ENCODE measurements around the gene SPPL2B. TPM values are rescaled to one million over a fixed set of nuclear protein-coding genes. Genes with fewer than 3 reads are reported as not detected.
A peak's percentile ranks its signal among the peaks of the same experiment; 100 is the strongest.

SPPL2B gene
- total and polyA plus RNA-seq, 9 of the 15 experiments (the other 6 are each of a cell fraction or from before 2014, with no cell fraction given), result 0.20 to 81.2 (median 15.1) TPM

DNA sequence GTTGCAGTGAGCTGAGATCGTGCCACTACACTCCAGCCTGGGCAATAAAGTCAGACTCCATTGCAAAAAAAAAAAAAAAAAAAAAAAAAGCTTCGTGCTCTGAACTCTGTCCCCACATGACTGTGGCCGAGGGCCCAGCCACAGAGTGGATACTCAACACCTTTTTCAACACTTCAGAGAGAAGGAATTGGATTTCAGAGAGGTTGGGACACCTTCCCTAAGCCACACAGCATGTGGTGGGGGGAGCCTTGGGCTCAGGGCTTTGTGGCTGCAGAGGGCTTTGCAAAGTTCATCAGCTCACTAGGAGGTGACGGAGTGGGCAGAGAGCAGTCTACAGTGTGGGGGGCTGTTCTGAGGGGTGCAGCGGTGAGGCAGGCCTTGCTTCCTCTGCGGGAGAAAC lies 9.6 kb upstream of the SPPL2B start:
- FAIRE-seq (no peak), ATAC-seq (no peak), DNase-seq (ENCODE audit: extremely low read depth in 1 of 4, low spot score in 3 of 4) (no peak)
- ChIA-PET POLR2A (interaction anchor here (0.7 to 4.2 kb wide), 4 partner anchors 9 to 134 kb away, joined by 3 to 13 read pairs (median 4); partner anchors contain the start of genes LSM7 and SPPL2B), CTCF (ENCODE audit: low intra/inter-chr PET ratio) (no interaction called here)
- peaks cover 22% of the 10 kb centered on the region; the same call in 1 of the 3 replicates for H3K36me3 ChIP-seq (ENCODE audit: control insufficient read depth, insufficient read depth, low read length)
- TF ChIP-seq TBP (optimal IDR thresholded peaks at IDR 0.05; ENCODE audit: low read depth, low read length) (no peak), BCOR (IDR thresholded peaks at IDR 0.05) (peak; percentile 95), DMBX1 (CRISPR knock-in tag; IDR thresholded peaks at IDR 0.05; ENCODE audit: borderline replicate concordance) (no peak), CTCF (IDR thresholded peaks at IDR 0.05 in 2 of 3, conservative IDR thresholded peaks at IDR 0.05 in 1 of 3; ENCODE audit: insufficient read depth in 2 of 3, low read depth in 1 of 3, low read length in 3 of 3) (no peak), HDAC2 (IDR thresholded peaks at IDR 0.05) (peak; percentile 41; the same call in 1 of the 2 replicates), CBX1 (IDR thresholded peaks at IDR 0.05; ENCODE audit: low read depth) (0 out of 2 replicates have a peak, but pooled peaks have one; percentile 28), ADNP (tag; IDR thresholded peaks at IDR 0.05) (no peak; the same call in 1 of the 2 replicates), KLF13 (tag; IDR thresholded peaks at IDR 0.05; ENCODE audit: borderline replicate concordance, low read depth) (no peak), KDM1A (IDR thresholded peaks at IDR 0.05) (peak; percentile 56 to 63; a peak in 3 of 4 replicates), FOXJ3 (CRISPR knock-in tag; IDR thresholded peaks at IDR 0.05) (no peak), ZC3H8 (IDR thresholded peaks at IDR 0.05) (no peak), RBM25 (IDR thresholded peaks at IDR 0.05; ENCODE audit: low read depth, low read length, severe bottlenecking) (peak; percentile 79), CREM (IDR thresholded peaks at IDR 0.05; ENCODE audit: low read depth) (no peak), SMARCA5 (IDR thresholded peaks at IDR 0.05) (peak; percentile 65; the same call in 1 of the 2 replicates), ZFP36 (IDR thresholded peaks at IDR 0.05; ENCODE audit: low read depth, low read length, partially characterized antibody) (peak; percentile 89)
- H3K9me3 ChIP-seq (replicated peaks; ENCODE audit: control insufficient read depth, insufficient read depth, low read depth, low read length), result peaks cover 12% of the 10 kb centered on the region
- H3K9me1 ChIP-seq (ENCODE audit: control insufficient read depth, insufficient read depth, low read length), result no peaks in the 10 kb centered on the region
- intact Hi-C loops (cut with micrococcal nuclease) (loop anchor here (5.0 kb wide), 1 partner anchor 42 kb away; no protein-coding TSS in a partner anchor), in situ Hi-C loops (cut with MboI) (loop anchor here (5.0 to 10.0 kb wide), 2 partner anchors 84 to 162 kb away; partner anchors contain the start of genes PLEKHJ1 and SF3A2)
- 0 out of 4 replicates have a peak overlapping the region, but pooled peaks of 1 of the 2 experiments have one; percentile 0 for H3K9ac ChIP-seq (ENCODE audit: insufficient read depth in 1 of 2, low read depth in 2 of 2, low read length in 2 of 2)
- no peaks in the 10 kb centered on the region for H3K79me2 ChIP-seq (ENCODE audit: control insufficient read depth, insufficient read depth, low read length)
- H3K4me3 ChIP-seq, result no peak overlapping the region
- H4K20me1 ChIP-seq (replicated peaks; ENCODE audit: control insufficient read depth, insufficient read depth, low read length), result no peaks in the 10 kb centered on the region
- no peak overlapping the region for H2AFZ ChIP-seq (ENCODE audit: low read depth, low read length)
- H3K4me2 ChIP-seq (ENCODE audit: insufficient read depth, low read length), result no peak overlapping the region
- WGBS (ENCODE audit: insufficient coverage, low coverage, missing lambda C conversion rate), result 50% methylated on average over 2 of the region's 6 CpGs
- no TSS peak for BruUV-seq (replicated peaks)
- H3K27me3 ChIP-seq (ENCODE audit: control insufficient read depth in 2 of 2, insufficient read depth in 2 of 2, low read length in 2 of 2), result no peaks in the 10 kb centered on the region
- H3K4me1 ChIP-seq (replicated peaks in 1 of 2; ENCODE audit: control insufficient read depth in 2 of 2, insufficient read depth in 2 of 2, low read length in 2 of 2), result peaks cover 3 to 36% of the 10 kb centered on the region in 2 experiments; a peak in 3 of 5 replicates
- H3K27ac ChIP-seq (ENCODE audit: extremely low read depth, low read depth, low read length), result no peak overlapping the region

Data from K562 (cell line).